ENCODE data around the gene ARMC3.

The ARMC3 gene

GRCh38 chr10:23078114-23078513 lies 150.3 kb downstream of the ARMC3 start:
- no peak for DNase-seq (ENCODE audit: low spot score)

- DNase-seq (ENCODE audit: low spot score), result no peak
Observed at GRCh38 chr10:23079700-23080099, 151.8 kb downstream of the ARMC3 start.

- no peak for DNase-seq (ENCODE audit: low spot score)
Observed at GRCh38 chr10:23080262-23080661, 152.4 kb downstream of the ARMC3 start.

- DNase-seq (ENCODE audit: low spot score), result no peak
Observed at GRCh38 chr10:23081221-23081750, 153.4 kb downstream of the ARMC3 start.

- no peak for DNase-seq (ENCODE audit: low spot score)
Observed at GRCh38 chr10:23081891-23082290, 154.0 kb downstream of the ARMC3 start.
